BLaER1 treated with 17β-estradiol and CSF1 and Interleukin-3, amounts not matched to agents 10 nM and 100 nM (cell line): ENCODE data around the gene ERCC1.
"Not testable (repeated sequence)": the region's sequence is repeated elsewhere in the genome, so short reads cannot be mapped to it uniquely, and the experiment has no call there.

ENCODE experiments used
- H3K27ac ChIP-seq, 11 experiments: shearing (Covaris generic); formaldehyde crosslinking; 2 replicates each; pipeline ENCODE4 v1.8.1; 2022
- H3K27me3 ChIP-seq, 11 experiments: shearing (Covaris generic); formaldehyde crosslinking; 2 replicates each; pipeline ENCODE4 v1.8.1; 2022
- H3K36me3 ChIP-seq, 11 experiments: shearing (Covaris generic); formaldehyde crosslinking; 2 replicates each; pipeline ENCODE4 v1.8.1; 2022
- H3K4me1 ChIP-seq, 10 experiments: shearing (Covaris generic); formaldehyde crosslinking; 2 replicates each; pipeline ENCODE4 v1.8.1; 2022
- H3K4me2 ChIP-seq, 11 experiments: shearing (Covaris generic); formaldehyde crosslinking; 2 replicates each; pipeline ENCODE4 v1.8.1; 2022
- H3K4me3 ChIP-seq, 10 experiments: shearing (Covaris generic); formaldehyde crosslinking; 2 replicates each; pipeline ENCODE4 v1.8.1; 2022
- H3K9ac ChIP-seq, 11 experiments: shearing (Covaris generic); formaldehyde crosslinking; 2 replicates each; pipeline ENCODE4 v1.8.1; 2022
- H3K9me3 ChIP-seq, 11 experiments: shearing (Covaris generic); formaldehyde crosslinking; replicated peaks in 1 of 11; 2 replicates each; pipeline ENCODE4 v1.8.1; 2022
- H4K20me1 ChIP-seq, 11 experiments: shearing (Covaris generic); formaldehyde crosslinking; 2 replicates each; pipeline ENCODE4 v1.8.1; 2022
- Cebpa-rat ChIP-seq, 11 experiments: shearing (Covaris generic); IDR thresholded peaks; 2 replicates each; pipeline ENCODE4 v1.8.1; 2022

The ERCC1 gene

GRCh38 chr19:45408121-45408520 is 15.6 kb downstream of the ERCC1 start:
- no peaks in the 10 kb centered on the region for H3K9me3 ChIP-seq
- H3K9ac ChIP-seq, result peak overlapping the region in 8 of 11 experiments; percentile 17 to 98 (median 93); a peak in 9 of 22 replicates
- no peak overlapping the region; a peak in 1 of 22 replicates for H3K27ac ChIP-seq
- peaks cover 12 to 44% (median 34%) of the 10 kb centered on the region in 11 experiments for H3K36me3 ChIP-seq
- H4K20me1 ChIP-seq, result peaks cover 0 to 62% (median 25%) of the 10 kb centered on the region in 11 experiments; a peak in 16 of 22 replicates
- H3K4me3 ChIP-seq, result peak overlapping the region in 5 of 10 experiments; percentile 3 to 95 (median 85); a peak in 4 of 20 replicates
- H3K27me3 ChIP-seq, result peaks cover 21 to 25% (median 22%) of the 10 kb centered on the region in 11 experiments
- no peak for TF ChIP-seq Cebpa-rat (IDR thresholded peaks at IDR 0.05)
- peak overlapping the region; percentile 66 to 100 (median 96) for H3K4me2 ChIP-seq
- peaks cover 53 to 68% (median 56%) of the 10 kb centered on the region in 10 experiments for H3K4me1 ChIP-seq

GRCh38 chr19:45407585-45407984 is 16.1 kb downstream of the ERCC1 start:
- Histone ChIP-seq H3K36me3 (peaks cover 6 to 38% (median 28%) of the 10 kb centered on the region in 11 experiments), H3K9ac (peak overlapping the region in 9 of 11 experiments; percentile 90 to 98 (median 95); a peak in 16 of 22 replicates), H3K4me1 (peaks cover 51 to 66% (median 55%) of the 10 kb centered on the region in 10 experiments), H4K20me1 (peaks cover 0 to 67% (median 28%) of the 10 kb centered on the region in 11 experiments; a peak in 16 of 22 replicates), H3K4me3 (peak overlapping the region in 9 of 10 experiments; percentile 69 to 96 (median 85); a peak in 17 of 20 replicates), H3K4me2 (peak overlapping the region; percentile 90 to 100 (median 96)), H3K27me3 (peaks cover 27 to 30% (median 27%) of the 10 kb centered on the region in 11 experiments), H3K27ac (peak overlapping the region in 1 of 11 experiments; percentile 98; a peak in 1 of 22 replicates)
- H3K9me3 ChIP-seq, result not testable (repeated sequence)

- no peaks in the 10 kb centered on the region for H3K9me3 ChIP-seq
Observed at GRCh38 chr19:45407091-45407375, 16.7 kb downstream of the ERCC1 start.

GRCh38 chr19:45406226-45407090 is 17.3 kb downstream of the ERCC1 start, which contains the start of gene POLR1G:
TSS of gene POLR1G (plus strand) at chr19:45406644. CDS start at chr19:45406697, 53 bp downstream.
- H3K9ac ChIP-seq, result peak within 1 kb of the TSS; percentile 90 to 98 (median 95)
- H3K27ac ChIP-seq, result peak within 1 kb of the TSS; percentile 95 to 99 (median 98)
- H4K20me1 ChIP-seq, result peaks cover 0 to 68% (median 28%) of the 10 kb centered on the region in 11 experiments; a peak in 16 of 22 replicates
- TF ChIP-seq Cebpa-rat (IDR thresholded peaks at IDR 0.05), result no peak
- H3K36me3 ChIP-seq, result peaks cover 0 to 30% (median 17%) of the 10 kb centered on the region in 11 experiments; a peak in 17 of 22 replicates
- peak within 1 kb of the TSS; percentile 90 to 100 (median 96) for H3K4me2 ChIP-seq
- H3K27me3 ChIP-seq, result peaks cover 35 to 40% (median 38%) of the 10 kb centered on the region in 11 experiments
- H3K4me1 ChIP-seq, result peaks cover 51 to 66% (median 55%) of the 10 kb centered on the region in 10 experiments
- H3K4me3 ChIP-seq, result peak within 1 kb of the TSS; percentile 69 to 96 (median 85)
- no peaks in the 10 kb centered on the region for H3K9me3 ChIP-seq

More at GRCh38 chr19:45407091-45407375, 16.7 kb downstream of the ERCC1 start:
- peaks cover 0 to 68% (median 28%) of the 10 kb centered on the region in 11 experiments; a peak in 16 of 22 replicates for H4K20me1 ChIP-seq
- peaks cover 32 to 35% (median 33%) of the 10 kb centered on the region in 11 experiments for H3K27me3 ChIP-seq
- H3K4me2 ChIP-seq, result peak overlapping the region; percentile 90 to 100 (median 96)
- H3K27ac ChIP-seq, result peak overlapping the region in 9 of 11 experiments; percentile 95 to 99 (median 97); a peak in 14 of 22 replicates
- TF ChIP-seq Cebpa-rat (IDR thresholded peaks at IDR 0.05), result no peak
- peak overlapping the region; percentile 90 to 98 (median 95); a peak in 21 of 22 replicates for H3K9ac ChIP-seq
- peaks cover 51 to 66% (median 55%) of the 10 kb centered on the region in 10 experiments for H3K4me1 ChIP-seq
- H3K36me3 ChIP-seq, result peaks cover 1 to 33% (median 23%) of the 10 kb centered on the region in 11 experiments; a peak in 21 of 22 replicates
- H3K4me3 ChIP-seq, result peak overlapping the region; percentile 69 to 96 (median 85)

- Histone ChIP-seq H3K36me3 (peaks cover 0 to 21% (median 9%) of the 10 kb centered on the region in 11 experiments; a peak in 12 of 22 replicates), H4K20me1 (peaks cover 0 to 66% (median 28%) of the 10 kb centered on the region in 11 experiments; a peak in 16 of 22 replicates), H3K27ac (peak overlapping the region; percentile 95 to 99 (median 98)), H3K4me2 (peak overlapping the region; percentile 90 to 100 (median 96)), H3K9ac (peak overlapping the region; percentile 90 to 98 (median 95)), H3K27me3 (peaks cover 35 to 41% (median 38%) of the 10 kb centered on the region in 11 experiments), H3K4me1 (peaks cover 51 to 61% (median 55%) of the 10 kb centered on the region in 10 experiments), H3K4me3 (peak overlapping the region; percentile 69 to 96 (median 85)), H3K9me3 (no peaks in the 10 kb centered on the region)
- no peak for TF ChIP-seq Cebpa-rat (IDR thresholded peaks at IDR 0.05)
Observed at GRCh38 chr19:45405435-45406225, 18.1 kb downstream of the ERCC1 start.

- Histone ChIP-seq H3K9me3 (no peaks in the 10 kb centered on the region), H4K20me1 (peaks cover 0 to 60% (median 23%) of the 10 kb centered on the region in 11 experiments; a peak in 16 of 22 replicates), H3K4me3 (peak within 1 kb of the TSS; percentile 69 to 96 (median 85)), H3K27ac (peak within 1 kb of the TSS in 10 of 11 experiments; percentile 95 to 99 (median 98); a peak in 20 of 22 replicates), H3K4me2 (peak within 1 kb of the TSS; percentile 90 to 100 (median 96)), H3K36me3 (peaks cover 0 to 17% (median 8%) of the 10 kb centered on the region in 11 experiments; a peak in 11 of 22 replicates), H3K27me3 (peaks cover 35 to 41% (median 39%) of the 10 kb centered on the region in 11 experiments), H3K9ac (peak within 1 kb of the TSS; percentile 90 to 98 (median 95)), H3K4me1 (peaks cover 44 to 52% (median 47%) of the 10 kb centered on the region in 10 experiments)
- no peak for TF ChIP-seq Cebpa-rat (IDR thresholded peaks at IDR 0.05)
Observed at GRCh38 chr19:45404557-45405434, 18.9 kb downstream of the ERCC1 start, which contains the start of gene PPP1R13L. TSS of gene PPP1R13L (minus strand) at chr19:45405069. CDS start at chr19:45398318, 6,751 bp downstream.
